RWPE2 (cell line): Measurements from ENCODE around the gene DMP1.
"Not testable (repeated sequence)": the region's sequence is repeated elsewhere in the genome, so short reads cannot be mapped to it uniquely, and the experiment has no call there.

ENCODE experiments used
- ATAC-seq: fragments of 200-7000 bp; cut with Tn5 transposase; 3 replicates; pipeline ENCODE4 v1.9.1; 2021; ENCODE audit warnings: low read depth
- DNase-seq: peaks from one replicate; pipeline ENCODE4 v3.0.0-alpha.2; 2020; ENCODE audit warnings: low spot score
- H3K27ac ChIP-seq: fragments of 450-650 bp; 2 replicates; pipeline ENCODE4 v1.5.1; 2017; ENCODE audit warnings: mild to moderate bottlenecking; ENCODE audit not compliant: poor library complexity, severe bottlenecking
- H3K27me3 ChIP-seq: fragments of 250-450 bp; sonication (Bioruptor Pico); 2 replicates; pipeline ENCODE4 v1.5.1; 2021; ENCODE audit warnings: mild to moderate bottlenecking, moderate library complexity; ENCODE audit not compliant: insufficient read depth, poor library complexity, severe bottlenecking
- H3K36me3 ChIP-seq: fragments of 250-450 bp; sonication (Bioruptor Pico); 2 replicates; pipeline ENCODE4 v1.5.1; 2020; ENCODE audit warnings: low read depth, mild to moderate bottlenecking, moderate library complexity
- H3K4me1 ChIP-seq: fragments of 250-450 bp; sonication (Bioruptor Pico); 2 replicates; pipeline ENCODE4 v1.5.1; 2021; ENCODE audit warnings: mild to moderate bottlenecking, moderate library complexity; ENCODE audit not compliant: insufficient read depth, poor library complexity, severe bottlenecking
- H3K4me3 ChIP-seq: fragments of 250-450 bp; sonication (Bioruptor Pico); 2 replicates; pipeline ENCODE4 v1.5.1; 2021; ENCODE audit warnings: mild to moderate bottlenecking, moderate library complexity; ENCODE audit not compliant: severe bottlenecking
- H3K9me3 ChIP-seq: fragments of 250-450 bp; sonication (Bioruptor Pico); 2 replicates; pipeline ENCODE4 v1.5.1; 2021; ENCODE audit warnings: mild to moderate bottlenecking, moderate library complexity; ENCODE audit not compliant: severe bottlenecking
- CTCF ChIP-seq: fragments of 450-650 bp; IDR thresholded peaks from one replicate; pipeline ENCODE4 v1.5.1; 2017; ENCODE audit warnings: mild to moderate bottlenecking, moderate library complexity; ENCODE audit not compliant: poor library complexity, severe bottlenecking

The DMP1 gene

GRCh38 chr4:87677731-87678130 lies 27.7 kb downstream of the DMP1 start:
- no peak for TF ChIP-seq CTCF
- no peak for ATAC-seq

GRCh38 chr4:87679449-87680169 lies 29.5 kb downstream of the DMP1 start:
- no peaks in the 10 kb centered on the region for H3K27me3 ChIP-seq
- no peak overlapping the region for H3K4me3 ChIP-seq
- no peaks in the 10 kb centered on the region for H3K36me3 ChIP-seq
- H3K4me1 ChIP-seq, result no peaks in the 10 kb centered on the region
- peak; percentile 91 for TF ChIP-seq CTCF
- DNase-seq (no peak), ATAC-seq (no peak)
- H3K9me3 ChIP-seq, result no peaks in the 10 kb centered on the region
- no peak overlapping the region for H3K27ac ChIP-seq

More at GRCh38 chr4:87677731-87678130, 27.7 kb downstream of the DMP1 start:
- Histone ChIP-seq H3K4me1 (no peaks in the 10 kb centered on the region), H3K27ac (no peak overlapping the region), H3K9me3 (no peaks in the 10 kb centered on the region), H3K4me3 (no peak overlapping the region), H3K36me3 (no peaks in the 10 kb centered on the region), H3K27me3 (no peaks in the 10 kb centered on the region)
- DNase-seq, result no peak

GRCh38 chr4:87680271-87680670 lies 30.2 kb downstream of the DMP1 start:
- Histone ChIP-seq H3K36me3 (no peaks in the 10 kb centered on the region), H3K4me1 (no peaks in the 10 kb centered on the region), H3K27ac (no peak overlapping the region), H3K4me3 (no peak overlapping the region), H3K9me3 (no peaks in the 10 kb centered on the region), H3K27me3 (no peaks in the 10 kb centered on the region)
- DNase-seq, result no peak
- no peak for ATAC-seq
- no peak for TF ChIP-seq CTCF

GRCh38 chr4:87688316-87688715 lies 38.2 kb downstream of the DMP1 start:
- no peak for ATAC-seq
- Histone ChIP-seq H3K4me3 (no peak overlapping the region), H3K4me1 (no peaks in the 10 kb centered on the region), H3K27ac (no peak overlapping the region), H3K9me3 (no peaks in the 10 kb centered on the region), H3K36me3 (no peaks in the 10 kb centered on the region), H3K27me3 (no peaks in the 10 kb centered on the region)
- TF ChIP-seq CTCF, result no peak
- no peak for DNase-seq

- not testable (repeated sequence) for DNase-seq, H3K27me3 ChIP-seq, ATAC-seq, H3K4me1 ChIP-seq, H3K4me3 ChIP-seq, H3K36me3 ChIP-seq, H3K27ac ChIP-seq, H3K9me3 ChIP-seq
These were observed 40.9 kb downstream of the DMP1 start for GRCh38 chr4:87690947-87691346.

- H3K36me3 ChIP-seq, H3K4me1 ChIP-seq, H3K9me3 ChIP-seq, H3K27me3 ChIP-seq, H3K4me3 ChIP-seq, ATAC-seq, H3K27ac ChIP-seq, DNase-seq: not testable (repeated sequence)
These were observed 42.0 kb downstream of the DMP1 start for GRCh38 chr4:87692060-87692459.
